Measurements from ENCODE around the gene RAD50. TPM values are rescaled to one million over a fixed set of nuclear protein-coding genes. Genes with fewer than 3 reads are reported as not detected.
"Not testable (repeated sequence)": the region's sequence is repeated elsewhere in the genome, so short reads cannot be mapped to it uniquely, and the experiment has no call there.

RAD50 gene
- total RNA-seq, 2 experiments from 2014 or later, result 33.3 to 38.5 TPM

- peaks cover 22% of the 10 kb centered on the region for H3K4me1 Mint-ChIP-seq
- H3K27ac Mint-ChIP-seq, H3K9me3 Mint-ChIP-seq, POLR2A ChIA-PET, H3K4me3 Mint-ChIP-seq, DNase-seq, CTCF ChIA-PET, H3K27me3 Mint-ChIP-seq: not testable (repeated sequence)
- peaks cover 35% of the 10 kb centered on the region for H3K36me3 Mint-ChIP-seq (ENCODE audit: low read depth)
Observed at GRCh38 chr5:132564555-132564954, 7.8 kb downstream of the RAD50 start.

GRCh38 chr5:132566657-132567056 lies 9.9 kb downstream of the RAD50 start:
- POLR2A ChIA-PET, result no interaction called here
- DNase-seq, result no peak
- Mint-ChIP-seq H3K4me1 (peaks cover 20% of the 10 kb centered on the region), H3K27me3 (no peaks in the 10 kb centered on the region), H3K4me3 (no peak overlapping the region), H3K9me3 (peaks cover 5% of the 10 kb centered on the region), H3K36me3 (ENCODE audit: low read depth) (peaks cover 42% of the 10 kb centered on the region), H3K27ac (no peak overlapping the region)
- CTCF ChIA-PET, result no interaction called here

DNA sequence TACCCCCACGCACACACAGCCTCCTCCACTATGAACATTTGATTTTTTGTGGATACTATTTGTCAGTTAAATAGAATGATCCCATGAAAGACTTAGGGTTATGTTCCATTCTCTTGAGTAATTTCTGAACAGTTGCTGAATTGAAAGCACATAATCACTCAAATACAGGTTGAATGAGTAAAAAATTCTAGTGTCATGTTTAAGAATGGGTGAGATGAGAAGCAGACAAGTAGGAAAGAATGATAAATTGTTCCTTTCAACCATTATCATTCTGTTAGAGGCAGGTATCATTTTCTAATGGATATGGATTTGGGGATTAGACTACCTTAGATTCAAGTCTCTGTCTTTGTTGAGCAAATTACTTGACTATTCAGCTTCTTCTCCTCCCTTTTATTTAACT lies 19.3 kb downstream of the RAD50 start:
- H3K9me3 Mint-ChIP-seq, result peaks cover 10% of the 10 kb centered on the region
- DNase-seq, result no peak
- H3K4me1 Mint-ChIP-seq, result peaks cover 3% of the 10 kb centered on the region
- H3K27ac Mint-ChIP-seq, result no peak overlapping the region
- peaks cover 60% of the 10 kb centered on the region for H3K36me3 Mint-ChIP-seq (ENCODE audit: low read depth)
- H3K27me3 Mint-ChIP-seq, result no peaks in the 10 kb centered on the region
- ChIA-PET POLR2A (no interaction called here), CTCF (no interaction called here)
- H3K4me3 Mint-ChIP-seq, result no peak overlapping the region

GRCh38 chr5:132584560-132584959 lies 27.8 kb downstream of the RAD50 start:
- H3K4me3 Mint-ChIP-seq, CTCF ChIA-PET, DNase-seq, H3K27ac Mint-ChIP-seq, H3K4me1 Mint-ChIP-seq, POLR2A ChIA-PET, H3K9me3 Mint-ChIP-seq, H3K27me3 Mint-ChIP-seq: not testable (repeated sequence)
- H3K36me3 Mint-ChIP-seq (ENCODE audit: low read depth), result peaks cover 45% of the 10 kb centered on the region

DNA sequence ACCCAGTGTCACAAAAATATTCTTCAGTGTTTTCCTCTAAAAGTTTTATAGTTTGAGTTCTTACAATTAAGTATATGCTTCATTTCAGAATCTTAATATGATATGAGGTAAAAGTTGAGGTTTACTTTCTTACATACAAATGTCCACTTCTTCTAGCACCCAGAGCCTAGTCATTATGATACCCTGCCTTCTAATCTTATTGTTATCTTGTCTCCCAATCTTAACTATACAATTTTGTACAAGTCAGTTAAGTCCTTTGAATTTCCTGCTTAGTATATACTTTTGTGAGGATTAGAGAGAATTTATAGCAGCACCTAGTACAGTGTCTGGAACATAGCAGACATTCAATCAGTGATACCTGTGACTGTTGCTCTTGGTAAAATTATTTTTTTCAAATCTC lies 29.3 kb downstream of the RAD50 start:
- no peak overlapping the region for H3K27ac Mint-ChIP-seq
- H3K9me3 Mint-ChIP-seq, result no peaks in the 10 kb centered on the region
- no peak overlapping the region for H3K4me3 Mint-ChIP-seq

GRCh38 chr5:132589467-132589866 lies 32.7 kb downstream of the RAD50 start:
- H3K4me1 Mint-ChIP-seq, result no peaks in the 10 kb centered on the region
- peaks cover 39% of the 10 kb centered on the region for H3K36me3 Mint-ChIP-seq (ENCODE audit: low read depth)
- DNase-seq, result no peak
- H3K9me3 Mint-ChIP-seq, result no peaks in the 10 kb centered on the region
- no peak overlapping the region for H3K27ac Mint-ChIP-seq
- POLR2A ChIA-PET, result no interaction called here
- CTCF ChIA-PET, result no interaction called here
- no peak overlapping the region for H3K4me3 Mint-ChIP-seq
- H3K27me3 Mint-ChIP-seq, result no peaks in the 10 kb centered on the region

More for the DNA sequence above, 29.3 kb downstream of the RAD50 start:
- CTCF ChIA-PET, result interaction anchor here (0.9 to 1.2 kb wide), 3 partner anchors 9 to 53 kb away, joined by 3 to 4 read pairs (median 3); no protein-coding TSS in a partner anchor
- Mint-ChIP-seq H3K4me1 (no peaks in the 10 kb centered on the region), H3K36me3 (ENCODE audit: low read depth) (peaks cover 48% of the 10 kb centered on the region), H3K27me3 (no peaks in the 10 kb centered on the region)
- POLR2A ChIA-PET, result no interaction called here
- no peak for DNase-seq

DNA sequence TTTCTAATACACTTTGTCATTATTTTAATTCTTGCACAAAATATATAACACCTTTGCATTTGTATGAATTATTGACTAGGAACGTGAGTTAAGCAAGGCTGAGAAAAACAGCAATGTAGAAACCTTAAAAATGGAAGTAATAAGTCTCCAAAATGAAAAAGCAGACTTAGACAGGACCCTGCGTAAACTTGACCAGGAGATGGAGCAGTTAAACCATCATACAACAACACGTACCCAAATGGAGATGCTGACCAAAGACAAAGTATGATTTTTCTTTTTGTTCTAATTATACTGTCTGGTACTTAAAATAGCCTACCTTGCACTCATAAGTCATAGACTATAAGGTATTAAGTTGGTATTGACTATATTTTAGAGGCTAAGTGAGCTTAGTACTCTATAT lies 34.4 kb downstream of the RAD50 start:
- CTCF ChIA-PET, result no interaction called here
- H3K27me3 Mint-ChIP-seq, result no peaks in the 10 kb centered on the region
- H3K4me3 Mint-ChIP-seq, result no peak overlapping the region
- no peaks in the 10 kb centered on the region for H3K9me3 Mint-ChIP-seq
- no peak for DNase-seq
- no peaks in the 10 kb centered on the region for H3K4me1 Mint-ChIP-seq
- POLR2A ChIA-PET, result no interaction called here
- no peak overlapping the region for H3K27ac Mint-ChIP-seq
- H3K36me3 Mint-ChIP-seq (ENCODE audit: low read depth), result peaks cover 38% of the 10 kb centered on the region

GRCh38 chr5:132592521-132592920 lies 35.7 kb downstream of the RAD50 start:
- H3K36me3 Mint-ChIP-seq (ENCODE audit: low read depth), result peaks cover 48% of the 10 kb centered on the region
- ChIA-PET POLR2A (no interaction called here), CTCF (no interaction called here)

DNA sequence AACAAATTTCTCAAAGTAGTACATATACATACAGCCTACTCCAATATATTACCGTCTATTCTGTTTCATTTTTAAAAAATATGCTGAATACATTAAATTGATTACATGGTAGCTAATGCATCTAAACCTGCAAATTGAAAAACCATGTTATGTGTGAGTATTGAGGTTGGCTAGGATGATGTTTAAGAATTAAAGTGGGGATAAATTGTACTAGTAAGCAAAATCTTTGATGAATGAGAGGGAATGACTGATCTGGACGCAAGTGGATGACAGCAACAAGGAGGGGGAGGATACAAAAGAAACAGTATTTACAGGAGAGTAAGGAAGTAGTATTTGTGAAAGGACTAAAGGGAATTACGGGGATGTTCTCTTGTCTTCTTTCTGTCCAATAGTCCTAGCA lies 37.4 kb downstream of the RAD50 start:
- ChIA-PET CTCF (interaction anchor here (1.6 kb wide), 1 partner anchor 8 kb away, joined by 4 read pairs; no protein-coding TSS in a partner anchor), POLR2A (no interaction called here)
- Mint-ChIP-seq H3K36me3 (ENCODE audit: low read depth) (peaks cover 50% of the 10 kb centered on the region), H3K9me3 (no peaks in the 10 kb centered on the region), H3K27me3 (no peaks in the 10 kb centered on the region), H3K4me3 (no peak overlapping the region), H3K27ac (no peak overlapping the region), H3K4me1 (no peaks in the 10 kb centered on the region)
- DNase-seq, result no peak

More at GRCh38 chr5:132592521-132592920, 35.7 kb downstream of the RAD50 start:
- Mint-ChIP-seq H3K27ac (no peak overlapping the region), H3K4me1 (no peaks in the 10 kb centered on the region), H3K27me3 (no peaks in the 10 kb centered on the region), H3K9me3 (no peaks in the 10 kb centered on the region), H3K4me3 (no peak overlapping the region)
- no peak for DNase-seq

DNA sequence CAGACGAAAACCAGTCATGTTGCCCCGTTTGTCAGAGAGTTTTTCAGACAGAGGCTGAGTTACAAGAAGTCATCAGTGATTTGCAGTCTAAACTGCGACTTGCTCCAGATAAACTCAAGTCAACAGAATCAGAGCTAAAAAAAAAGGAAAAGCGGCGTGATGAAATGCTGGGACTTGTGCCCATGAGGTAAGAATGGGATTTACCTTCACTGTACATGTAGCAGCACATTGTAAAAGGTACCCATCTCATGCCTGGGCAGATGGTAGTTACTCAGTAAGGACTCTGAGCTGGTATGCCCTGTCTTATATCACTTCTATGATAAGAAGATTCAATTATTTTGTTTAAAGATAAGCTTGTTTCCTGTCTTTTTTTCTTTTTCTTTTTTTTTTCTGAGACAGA lies 38.8 kb downstream of the RAD50 start:
- ChIA-PET POLR2A (no interaction called here), CTCF (interaction anchor here (0.6 to 1.6 kb wide), 6 partner anchors 9 to 218 kb away, joined by 3 to 4 read pairs (median 3); no protein-coding TSS in a partner anchor)
- H3K4me1 Mint-ChIP-seq, result no peaks in the 10 kb centered on the region
- H3K4me3 Mint-ChIP-seq, result no peak overlapping the region
- H3K9me3 Mint-ChIP-seq, result no peaks in the 10 kb centered on the region
- H3K36me3 Mint-ChIP-seq (ENCODE audit: low read depth), result peaks cover 45% of the 10 kb centered on the region
- H3K27ac Mint-ChIP-seq, result no peak overlapping the region
- no peaks in the 10 kb centered on the region for H3K27me3 Mint-ChIP-seq
- no peak for DNase-seq

- H3K4me3 Mint-ChIP-seq, result no peak overlapping the region
- H3K9me3 Mint-ChIP-seq, result no peaks in the 10 kb centered on the region
- H3K36me3 Mint-ChIP-seq (ENCODE audit: low read depth), result peaks cover 50% of the 10 kb centered on the region
- ChIA-PET POLR2A (no interaction called here), CTCF (no interaction called here)
- no peaks in the 10 kb centered on the region for H3K4me1 Mint-ChIP-seq
- DNase-seq, result no peak
- no peaks in the 10 kb centered on the region for H3K27me3 Mint-ChIP-seq
- H3K27ac Mint-ChIP-seq, result no peak overlapping the region
Observed at GRCh38 chr5:132601071-132601728, 44.4 kb downstream of the RAD50 start.

- ChIA-PET CTCF (interaction anchor here (0.6 kb wide), 1 partner anchor 68 kb away, joined by 3 read pairs; no protein-coding TSS in a partner anchor), POLR2A (no interaction called here)
- Mint-ChIP-seq H3K27ac (no peak overlapping the region), H3K4me3 (no peak overlapping the region), H3K4me1 (peaks cover 1% of the 10 kb centered on the region), H3K36me3 (ENCODE audit: low read depth) (peaks cover 52% of the 10 kb centered on the region), H3K9me3 (no peaks in the 10 kb centered on the region), H3K27me3 (no peaks in the 10 kb centered on the region)
- DNase-seq, result no peak
Observed at GRCh38 chr5:132607095-132607494, 50.3 kb downstream of the RAD50 start.

GRCh38 chr5:132608107-132608506 lies 51.3 kb downstream of the RAD50 start:
- H3K4me3 Mint-ChIP-seq, result no peak overlapping the region
- peaks cover 1% of the 10 kb centered on the region for H3K4me1 Mint-ChIP-seq
- POLR2A ChIA-PET, result no interaction called here

GRCh38 chr5:132611965-132612364 lies 55.2 kb downstream of the RAD50 start:
- peaks cover 41% of the 10 kb centered on the region for H3K36me3 Mint-ChIP-seq (ENCODE audit: low read depth)
- no peak for DNase-seq
- CTCF ChIA-PET, result interaction anchor here (0.5 to 1.2 kb wide), 2 partner anchors 12 to 191 kb away, joined by 3 read pairs; no protein-coding TSS in a partner anchor
- no peak overlapping the region for H3K4me3 Mint-ChIP-seq
- no peak overlapping the region for H3K27ac Mint-ChIP-seq
- POLR2A ChIA-PET, result no interaction called here
- peaks cover 1% of the 10 kb centered on the region for H3K4me1 Mint-ChIP-seq
- no peaks in the 10 kb centered on the region for H3K9me3 Mint-ChIP-seq
- no peaks in the 10 kb centered on the region for H3K27me3 Mint-ChIP-seq

More at GRCh38 chr5:132608107-132608506, 51.3 kb downstream of the RAD50 start:
- Mint-ChIP-seq H3K36me3 (ENCODE audit: low read depth) (peaks cover 55% of the 10 kb centered on the region), H3K27ac (no peak overlapping the region), H3K27me3 (no peaks in the 10 kb centered on the region), H3K9me3 (no peaks in the 10 kb centered on the region)
- CTCF ChIA-PET, result no interaction called here
- DNase-seq, result no peak
